Tibial nerve (tissue), 4 donors: ENCODE data around the gene MLLT10. TPM values are rescaled to one million over a fixed set of nuclear protein-coding genes. Genes with fewer than 3 reads are reported as not detected.
"Not testable (repeated sequence)": the region's sequence is repeated elsewhere in the genome, so short reads cannot be mapped to it uniquely, and the experiment has no call there.

Experiments
- DNase-seq, 2 donors: peaks; one replicate each; pipeline ENCODE4 v3.0.0-alpha.2; 2019; ENCODE audit warnings: low spot score in 2 of 2
- H3K27ac ChIP-seq, 4 donors: fragments of 200-600 bp; sonication (generic) in 3 of 4; one replicate each; pipeline ENCODE4 v1.5.1; 2017 to 2019; ENCODE audit warnings: mild to moderate bottlenecking in 1 of 4
- H3K27me3 ChIP-seq, 2 donors: fragments of 200-600 bp; sonication (generic) in 1 of 2; one replicate each; pipeline versions ENCODE4 v1.5.1 to v1.6.0; 2017 to 2019
- H3K36me3 ChIP-seq, 3 donors: fragments of 200-600 bp; sonication (generic); one replicate each; pipeline ENCODE4 v1.5.1; 2018 to 2019
- H3K4me1 ChIP-seq, 4 donors: fragments of 200-600 bp; sonication (generic) in 3 of 4; one replicate each; pipeline ENCODE4 v1.5.1; 2017 to 2019
- H3K4me3 ChIP-seq, 4 donors: fragments of 200-600 bp; sonication (generic) in 3 of 4; one replicate each; pipeline ENCODE4 v1.5.1; 2017 to 2019; ENCODE audit warnings: mild to moderate bottlenecking in 1 of 4, moderate library complexity in 1 of 4
- H3K9me3 ChIP-seq, 4 donors: fragments of 200-600 bp; sonication (generic) in 3 of 4; one replicate each; pipeline ENCODE4 v1.5.1; 2017 to 2019
- EP300 ChIP-seq, 2 donors: sonication (generic); formaldehyde crosslinking; IDR thresholded peaks; one replicate each; pipeline ENCODE4 v1.6.1; 2017; ENCODE audit warnings: antibody characterized with exemption in 2 of 2, mild to moderate bottlenecking in 1 of 2
- POLR2A ChIP-seq, 2 donors: fragments of 450-650 bp; IDR thresholded peaks; one replicate each; pipeline ENCODE4 v1.6.1; 2017; ENCODE audit warnings: antibody characterized with exemption in 2 of 2, mild to moderate bottlenecking in 2 of 2, moderate library complexity in 2 of 2
- WGBS, 2 donors: methylation state at CpG; one replicate each; pipeline ENCODE4 v1.1.5; 2018; 5-methylcytosine and 5-hydroxymethylcytosine counted together
- total RNA-seq, 4 donors: library from RNA; depleted of rRNA; stranded (reverse); fragments of >200 nt; gene quantifications; one replicate each; pipeline ENCODE4 v1.1.0, GENCODE V29; 2016
- TF ChIP-seq, protein P1 (sequence below), 5 experiments: fragments of 200-600 bp in 3 of 5; fragments of 450-650 bp in 2 of 5; sonication (generic) in 3 of 5; IDR thresholded peaks; one replicate each; pipeline ENCODE4 v1.5.1; 2016 to 2019; ENCODE audit warnings: antibody characterized with exemption in 5 of 5, mild to moderate bottlenecking in 3 of 5, moderate library complexity in 2 of 5

The MLLT10 gene
- total RNA-seq, 4 donors from 2014 or later, result 40.6 to 60.9 (median 47.5) TPM

DNA sequence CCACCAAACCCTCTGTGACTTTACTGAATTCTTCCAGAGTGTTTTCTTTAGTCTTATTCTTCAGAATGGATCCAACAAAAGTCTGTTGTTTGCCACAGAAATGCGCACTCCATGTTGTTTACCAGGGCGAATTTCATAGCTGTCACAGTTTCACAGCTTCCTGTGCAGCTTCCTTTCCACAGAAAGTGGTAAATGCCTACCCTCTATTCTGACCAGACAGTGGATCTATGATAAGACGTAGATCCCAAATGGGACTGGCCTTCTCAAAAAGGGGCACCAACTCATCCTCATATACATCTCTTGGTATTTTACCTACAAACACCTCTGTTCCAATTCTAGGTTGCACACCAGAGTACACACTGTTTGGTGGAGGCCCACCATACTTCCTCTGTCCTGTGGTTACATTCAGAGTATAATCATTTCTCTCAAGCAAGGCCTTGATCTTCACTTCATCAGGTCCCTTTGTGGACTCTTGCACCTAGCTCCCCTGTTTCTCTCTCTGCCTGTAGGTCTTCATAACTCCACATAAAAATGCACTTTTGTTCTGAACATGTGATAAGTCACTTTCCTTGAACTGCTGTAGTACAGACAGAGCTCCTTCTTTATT is 91.7 kb downstream of the MLLT10 start:
- no peak for DNase-seq
- H3K36me3 ChIP-seq, result peaks cover 0 to 27% (median 0%) of the 10 kb centered on the region in 3 donors
- WGBS, 2 donors, result 97 to 99% methylated on average over 3 of the region's 3 CpGs
- no peak overlapping the region for H3K4me3 ChIP-seq
- H3K27me3 ChIP-seq, result no peaks in the 10 kb centered on the region
- no peak for TF ChIP-seq EP300 (IDR thresholded peaks at IDR 0.05)
- TF ChIP-seq POLR2A (IDR thresholded peaks at IDR 0.05), result no peak
- TF ChIP-seq, protein P1, sequence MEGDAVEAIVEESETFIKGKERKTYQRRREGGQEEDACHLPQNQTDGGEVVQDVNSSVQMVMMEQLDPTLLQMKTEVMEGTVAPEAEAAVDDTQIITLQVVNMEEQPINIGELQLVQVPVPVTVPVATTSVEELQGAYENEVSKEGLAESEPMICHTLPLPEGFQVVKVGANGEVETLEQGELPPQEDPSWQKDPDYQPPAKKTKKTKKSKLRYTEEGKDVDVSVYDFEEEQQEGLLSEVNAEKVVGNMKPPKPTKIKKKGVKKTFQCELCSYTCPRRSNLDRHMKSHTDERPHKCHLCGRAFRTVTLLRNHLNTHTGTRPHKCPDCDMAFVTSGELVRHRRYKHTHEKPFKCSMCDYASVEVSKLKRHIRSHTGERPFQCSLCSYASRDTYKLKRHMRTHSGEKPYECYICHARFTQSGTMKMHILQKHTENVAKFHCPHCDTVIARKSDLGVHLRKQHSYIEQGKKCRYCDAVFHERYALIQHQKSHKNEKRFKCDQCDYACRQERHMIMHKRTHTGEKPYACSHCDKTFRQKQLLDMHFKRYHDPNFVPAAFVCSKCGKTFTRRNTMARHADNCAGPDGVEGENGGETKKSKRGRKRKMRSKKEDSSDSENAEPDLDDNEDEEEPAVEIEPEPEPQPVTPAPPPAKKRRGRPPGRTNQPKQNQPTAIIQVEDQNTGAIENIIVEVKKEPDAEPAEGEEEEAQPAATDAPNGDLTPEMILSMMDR (IDR thresholded peaks at IDR 0.05), result no peak
- peaks cover 0 to 11% (median 0%) of the 10 kb centered on the region in 4 donors for H3K4me1 ChIP-seq
- H3K27ac ChIP-seq, result no peak overlapping the region
- no peaks in the 10 kb centered on the region for H3K9me3 ChIP-seq

DNA sequence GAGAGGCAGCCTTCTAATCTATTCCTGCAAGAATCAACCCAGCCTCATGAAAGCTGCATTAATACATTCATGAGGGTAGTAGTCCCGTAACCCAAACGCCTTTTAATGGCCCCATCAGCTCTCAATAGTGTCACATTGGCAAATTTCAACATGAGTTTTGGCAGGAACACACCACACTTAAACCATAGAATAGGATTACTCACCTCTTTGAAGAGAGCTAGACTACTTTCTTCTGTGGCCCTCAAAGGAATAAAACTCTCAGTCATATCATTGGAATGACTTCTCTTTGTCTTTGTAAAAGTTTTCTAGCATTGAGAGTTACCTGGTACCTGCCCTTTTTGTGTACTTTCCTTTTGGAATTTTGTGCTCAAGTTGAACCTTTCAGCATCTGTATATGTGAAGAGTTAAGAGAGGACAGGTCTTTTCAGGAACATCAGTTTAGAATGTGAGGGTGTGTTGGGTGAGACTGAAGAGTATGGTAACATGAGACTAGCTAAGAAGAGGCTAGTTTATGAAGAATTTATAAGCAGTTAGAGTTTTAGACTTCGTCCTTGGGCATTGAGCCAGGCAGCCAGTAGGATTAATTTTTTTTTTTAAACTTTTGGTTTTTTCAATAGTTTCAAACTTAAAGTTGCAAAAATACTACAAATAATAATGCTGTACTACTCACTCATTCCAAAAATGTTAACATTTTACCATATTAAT is 92.6 kb downstream of the MLLT10 start:
- 69 to 77% methylated on average over 3 of the region's 3 CpGs for whole genome bisulfite sequencing, 2 donors
- TF ChIP-seq POLR2A (IDR thresholded peaks at IDR 0.05) (no peak), EP300 (IDR thresholded peaks at IDR 0.05) (no peak)
- TF ChIP-seq, protein P1 (IDR thresholded peaks at IDR 0.05), result no peak
- DNase-seq, result no peak
- peaks cover 0 to 11% (median 0%) of the 10 kb centered on the region in 4 donors for H3K4me1 ChIP-seq
- no peak overlapping the region for H3K4me3 ChIP-seq
- H3K27ac ChIP-seq, result no peak overlapping the region
- H3K9me3 ChIP-seq, result no peaks in the 10 kb centered on the region
- H3K27me3 ChIP-seq, result no peaks in the 10 kb centered on the region
- peaks cover 0 to 19% (median 0%) of the 10 kb centered on the region in 3 donors for H3K36me3 ChIP-seq

- peaks cover 0 to 18% (median 0%) of the 10 kb centered on the region in 3 donors for H3K36me3 ChIP-seq
- H3K9me3 ChIP-seq, result no peaks in the 10 kb centered on the region
- H3K27me3 ChIP-seq, result no peaks in the 10 kb centered on the region
- TF ChIP-seq EP300 (IDR thresholded peaks at IDR 0.05), result no peak
- no peak for TF ChIP-seq POLR2A (IDR thresholded peaks at IDR 0.05)
- TF ChIP-seq, protein P1 (IDR thresholded peaks at IDR 0.05), result no peak
- H3K4me1 ChIP-seq, result peaks cover 0 to 11% (median 0%) of the 10 kb centered on the region in 4 donors
- no peak for DNase-seq
- H3K4me3 ChIP-seq, result no peak overlapping the region
- H3K27ac ChIP-seq, result no peak overlapping the region
Measured at GRCh38 chr10:21627331-21627730, 93.3 kb downstream of the MLLT10 start.

DNA sequence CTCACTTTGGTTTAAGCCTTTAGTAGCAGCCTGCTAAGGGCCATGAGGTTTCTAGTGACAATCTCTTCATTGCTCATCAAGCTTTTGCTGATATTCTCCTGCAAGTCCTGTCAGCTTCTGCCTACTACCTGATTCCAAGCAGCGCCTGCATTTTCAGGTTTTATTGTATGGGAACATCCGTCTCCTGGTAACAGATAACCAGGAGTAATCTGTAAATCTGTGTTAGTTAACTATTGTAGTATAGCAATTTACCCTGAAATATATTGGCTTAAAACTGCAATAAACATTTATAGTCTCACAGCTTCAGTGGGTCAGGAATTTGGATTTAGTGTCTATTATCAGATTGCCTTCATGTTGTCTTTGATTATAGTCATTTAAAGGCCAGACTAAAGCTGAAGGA is 94.0 kb downstream of the MLLT10 start:
- 94% methylated on average over 2 of the region's 2 CpGs for WGBS, 2 donors
- Histone ChIP-seq H3K4me1 (peaks cover 0 to 11% (median 0%) of the 10 kb centered on the region in 4 donors), H3K27ac (no peak overlapping the region), H3K36me3 (peaks cover 0 to 18% (median 0%) of the 10 kb centered on the region in 3 donors), H3K9me3 (no peaks in the 10 kb centered on the region), H3K4me3 (no peak overlapping the region), H3K27me3 (no peaks in the 10 kb centered on the region)
- TF ChIP-seq, protein P1 (IDR thresholded peaks at IDR 0.05), result no peak
- TF ChIP-seq POLR2A (IDR thresholded peaks at IDR 0.05) (no peak), EP300 (IDR thresholded peaks at IDR 0.05) (no peak)
- DNase-seq, result no peak

DNA sequence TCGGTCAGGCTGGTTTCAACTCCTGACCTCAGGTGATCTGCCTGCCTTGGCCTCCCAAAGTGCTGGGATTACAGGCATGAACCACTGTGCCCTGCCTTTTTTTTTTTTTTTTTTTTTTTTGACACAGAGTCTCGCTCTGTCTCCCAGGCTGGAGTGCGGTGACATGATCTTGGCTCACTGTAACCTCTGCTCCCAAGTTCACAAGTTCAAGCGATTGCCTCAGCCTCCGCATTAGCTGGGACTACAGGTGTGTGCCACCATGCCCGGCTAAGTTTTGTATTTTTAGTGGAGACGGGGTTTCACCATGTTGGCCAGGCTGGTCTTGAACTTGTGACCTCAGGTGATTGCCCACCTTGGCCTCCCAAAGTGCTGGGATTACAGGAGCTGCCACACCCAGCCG is 94.6 kb downstream of the MLLT10 start:
- peaks cover 0 to 18% (median 0%) of the 10 kb centered on the region in 3 donors for H3K36me3 ChIP-seq
- WGBS, 2 donors, result 95 to 97% methylated on average over 8 of the region's 8 CpGs
- not testable (repeated sequence) for H3K4me3 ChIP-seq, DNase-seq, H3K27ac ChIP-seq, H3K4me1 ChIP-seq, H3K27me3 ChIP-seq, H3K9me3 ChIP-seq
